Right lobe of liver (tissue), 4 donors: Measurements from ENCODE around the gene MYO3B.
"Not testable (repeated sequence)": the region's sequence is repeated elsewhere in the genome, so short reads cannot be mapped to it uniquely, and the experiment has no call there.

Experiments used
- POLR2A ChIP-seq: fragments of 450-650 bp; IDR thresholded peaks from one replicate; pipeline ENCODE4 v1.6.1; 2017; ENCODE audit warnings: antibody characterized with exemption, mild to moderate bottlenecking
- TF ChIP-seq, protein P1 (sequence below), 4 donors: fragments of 200-600 bp in 3 of 4; fragments of 450-650 bp in 1 of 4; IDR thresholded peaks; one replicate each; pipeline versions ENCODE4 v1.5.1 to v1.8.0; 2016 to 2022; ENCODE audit warnings: antibody characterized with exemption in 4 of 4, mild to moderate bottlenecking in 2 of 4
- donor health status: DM: no; HTN: no; CAD: no.
- donor health status: DM: no; HTN: no; CAD: no.
- donor health status: DM: no; HTN: yes; CAD: no.

DNA sequence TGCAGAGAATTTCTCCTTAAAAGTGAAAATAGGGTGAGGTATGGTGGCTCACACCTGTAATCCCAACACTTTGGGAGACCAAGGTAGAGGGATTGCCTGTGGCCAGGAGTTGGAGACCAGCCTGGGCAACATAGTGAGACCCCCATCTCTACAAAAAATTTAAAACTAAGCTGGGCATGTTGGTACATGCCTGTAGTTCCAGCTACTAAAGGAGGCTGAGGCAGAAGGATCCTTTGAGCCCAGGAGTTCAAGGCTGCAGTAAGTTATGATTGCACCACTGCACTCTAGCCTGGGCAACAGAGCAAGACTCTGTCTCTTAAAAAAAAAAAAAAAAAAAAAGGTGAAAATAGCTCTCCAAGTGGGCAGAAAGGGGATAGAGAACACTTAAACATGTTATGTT lies 496.3 kb downstream of the MYO3B start:
- TF ChIP-seq, protein P1, sequence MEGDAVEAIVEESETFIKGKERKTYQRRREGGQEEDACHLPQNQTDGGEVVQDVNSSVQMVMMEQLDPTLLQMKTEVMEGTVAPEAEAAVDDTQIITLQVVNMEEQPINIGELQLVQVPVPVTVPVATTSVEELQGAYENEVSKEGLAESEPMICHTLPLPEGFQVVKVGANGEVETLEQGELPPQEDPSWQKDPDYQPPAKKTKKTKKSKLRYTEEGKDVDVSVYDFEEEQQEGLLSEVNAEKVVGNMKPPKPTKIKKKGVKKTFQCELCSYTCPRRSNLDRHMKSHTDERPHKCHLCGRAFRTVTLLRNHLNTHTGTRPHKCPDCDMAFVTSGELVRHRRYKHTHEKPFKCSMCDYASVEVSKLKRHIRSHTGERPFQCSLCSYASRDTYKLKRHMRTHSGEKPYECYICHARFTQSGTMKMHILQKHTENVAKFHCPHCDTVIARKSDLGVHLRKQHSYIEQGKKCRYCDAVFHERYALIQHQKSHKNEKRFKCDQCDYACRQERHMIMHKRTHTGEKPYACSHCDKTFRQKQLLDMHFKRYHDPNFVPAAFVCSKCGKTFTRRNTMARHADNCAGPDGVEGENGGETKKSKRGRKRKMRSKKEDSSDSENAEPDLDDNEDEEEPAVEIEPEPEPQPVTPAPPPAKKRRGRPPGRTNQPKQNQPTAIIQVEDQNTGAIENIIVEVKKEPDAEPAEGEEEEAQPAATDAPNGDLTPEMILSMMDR (IDR thresholded peaks at IDR 0.05): not testable (repeated sequence)
- not testable (repeated sequence) for TF ChIP-seq POLR2A
